Hindlimb muscle (tissue), 1 donor: ENCODE data around the gene PSMC1. TPM values are rescaled to one million over a fixed set of nuclear protein-coding genes. Genes with fewer than 3 reads are reported as not detected.
A peak's percentile ranks its signal among the peaks of the same experiment; 100 is the strongest.
"Not testable (repeated sequence)": the region's sequence is repeated elsewhere in the genome, so short reads cannot be mapped to it uniquely, and the experiment has no call there.

Experiments used
- DNase-seq: peaks from one replicate; pipeline ENCODE4 v3.0.0-alpha.2; 2013
- polyA plus RNA-seq: library from polyadenylated mRNA; unstranded; fragments of 120-200 nt; gene quantifications from one replicate; pipeline ENCODE4 v1.2.1, GENCODE V29; 2013; ENCODE audit not compliant: insufficient read length

Gene PSMC1
- polyA plus RNA-seq = 97.9 TPM

DNA sequence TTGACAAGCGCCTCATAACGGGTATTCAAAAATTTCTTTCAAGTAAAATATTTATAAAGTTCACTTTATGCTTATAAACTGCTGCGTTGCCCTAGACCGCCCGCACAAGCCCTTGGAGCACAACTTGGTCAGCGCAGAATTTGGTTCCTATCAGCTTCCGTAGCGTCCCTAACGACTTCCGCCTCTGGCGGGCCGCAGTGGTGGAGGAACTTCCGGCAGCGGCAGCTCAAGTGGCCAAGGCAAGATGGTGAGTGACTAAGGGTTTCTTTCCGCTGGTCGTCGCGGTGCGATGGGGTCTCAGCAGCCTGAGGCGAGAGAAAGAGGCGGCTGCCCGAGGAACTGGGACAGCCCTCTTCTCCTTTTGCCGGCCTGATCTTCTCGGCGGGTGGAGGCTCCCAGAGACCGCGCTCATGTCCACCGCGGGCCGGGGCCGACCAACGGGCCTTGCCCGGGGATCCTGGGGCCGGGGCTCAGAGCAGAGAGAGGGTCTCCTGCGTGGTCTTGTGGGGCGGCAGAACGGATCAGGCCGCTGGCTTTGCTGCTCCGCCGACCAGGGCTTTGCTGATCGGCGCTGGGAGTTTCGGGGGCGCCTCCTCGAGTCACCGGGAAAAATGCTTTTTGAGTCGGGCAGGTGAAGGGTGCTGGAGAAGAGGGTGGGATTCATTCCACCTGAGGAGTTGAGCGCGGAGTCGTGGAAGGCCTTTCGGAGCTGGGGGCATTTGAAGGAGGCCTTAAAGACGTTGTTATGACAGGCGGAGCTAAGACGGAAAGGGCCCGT, at the start of gene PSMC1:
Gene PSMC1 (plus strand): TSS at position 200 of the 778 bp plus-strand sequence. CDS start 45 bp downstream, at position 245.
- DNase-seq = peak; percentile 93

DNA sequence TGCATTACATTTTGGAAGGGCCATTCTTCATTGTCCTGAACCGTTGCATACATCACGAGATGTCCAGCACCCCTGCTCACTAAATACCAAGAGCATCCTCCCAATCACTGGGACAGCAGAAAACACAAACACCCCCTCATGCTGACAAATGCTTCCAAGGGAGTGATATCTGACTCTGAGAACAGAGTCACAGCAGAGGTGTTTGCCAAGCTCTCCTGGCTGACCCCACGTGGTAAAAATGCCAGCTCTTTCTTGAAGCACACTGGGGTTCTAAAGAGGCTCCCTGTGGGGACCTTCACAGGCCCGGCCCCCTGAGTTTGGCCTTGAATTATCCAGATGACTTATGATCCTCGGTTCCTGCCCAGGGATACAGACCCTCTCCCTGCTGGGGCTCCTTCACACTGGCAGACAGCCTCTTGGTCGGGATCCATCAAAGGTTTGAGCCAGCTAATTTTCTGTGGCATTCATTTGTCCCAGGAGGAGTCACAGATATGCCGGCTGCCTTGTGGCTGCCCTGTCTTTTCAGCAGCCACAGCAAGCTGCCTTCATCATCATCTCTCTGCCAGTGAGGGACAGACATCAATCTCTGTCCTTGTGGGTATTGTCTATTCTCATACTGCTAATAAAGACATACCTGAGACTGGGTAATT, 43.1 kb upstream of the PSMC1 start:
- no peak for DNase-seq

DNA sequence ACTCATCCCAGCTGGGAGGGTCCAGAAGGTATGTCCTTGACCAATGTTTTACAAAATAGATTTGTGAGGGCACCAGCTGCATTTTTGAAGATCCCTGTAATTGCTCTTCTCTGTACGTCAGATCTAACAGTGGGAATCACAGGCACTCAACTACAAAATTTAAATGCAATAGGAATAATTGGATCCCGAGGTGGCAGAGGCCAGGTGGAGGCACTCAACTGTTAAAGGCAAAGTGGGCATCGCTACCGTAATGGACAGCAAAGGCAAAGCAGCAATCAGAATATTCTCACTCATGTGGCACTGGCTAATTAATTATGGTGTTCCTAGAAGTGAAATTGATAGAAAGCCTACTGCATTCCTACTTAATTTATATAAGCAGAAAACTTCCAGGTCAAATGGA, 27.9 kb upstream of the PSMC1 start:
- no peak for DNase-seq

DNA sequence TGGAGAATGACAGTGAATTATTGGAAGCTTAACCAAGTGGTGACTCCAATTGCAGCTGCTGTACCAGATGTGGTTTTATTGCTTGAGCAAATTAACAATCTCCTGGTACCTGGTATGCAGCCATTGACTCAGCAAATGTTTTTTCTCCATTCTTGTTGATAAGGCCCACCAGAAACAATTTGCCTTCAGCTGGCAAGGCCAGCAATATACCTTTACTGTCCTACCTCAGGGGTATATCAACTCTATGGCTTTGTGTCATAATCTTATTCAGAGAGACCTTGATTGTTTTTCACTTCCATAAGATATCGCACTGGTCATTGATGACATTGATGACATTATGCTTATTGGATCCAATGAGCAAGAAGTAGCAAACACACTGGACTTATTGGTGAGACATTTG, 26.4 kb upstream of the PSMC1 start:
- not testable (repeated sequence) for DNase-seq

DNA sequence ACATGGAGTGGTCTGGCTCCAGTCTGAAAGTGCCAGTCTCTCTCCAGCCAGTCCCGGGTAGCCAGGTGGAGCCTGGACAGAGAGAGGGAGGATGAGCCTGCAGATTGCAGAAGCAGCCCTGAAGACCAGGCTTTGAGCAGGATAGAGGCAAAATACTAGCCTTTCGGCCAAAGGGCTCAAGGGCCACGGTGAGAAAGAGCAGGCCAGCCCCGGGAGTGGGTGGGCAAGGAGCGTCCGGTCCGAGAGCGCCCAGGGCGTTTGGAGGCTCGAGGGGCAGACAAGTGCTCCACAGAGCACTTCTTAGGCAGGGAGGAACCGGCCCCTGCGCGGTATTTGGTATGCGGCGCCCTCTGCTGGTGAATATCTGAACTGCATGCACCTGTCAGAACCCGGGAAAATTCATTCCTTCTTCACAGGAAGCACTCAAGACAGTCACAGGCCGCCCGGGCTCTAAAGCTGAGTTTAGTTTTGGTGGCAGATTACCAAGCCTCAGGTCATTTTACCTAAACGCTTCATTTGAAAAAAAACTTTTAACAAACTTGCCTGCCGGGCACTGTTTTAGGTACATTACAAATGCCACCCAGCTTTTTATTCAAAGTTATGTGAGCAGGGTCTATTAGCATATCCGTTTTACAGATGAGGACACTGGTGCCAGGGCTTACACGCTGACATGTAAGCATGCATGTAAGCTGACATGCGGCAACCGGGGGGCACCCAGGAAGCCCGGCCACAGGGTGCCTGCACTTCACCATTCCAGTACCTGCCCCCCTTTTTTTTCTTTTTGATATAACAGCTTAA, 21.0 kb upstream of the PSMC1 start:
- DNase-seq = peak; percentile 18

DNA sequence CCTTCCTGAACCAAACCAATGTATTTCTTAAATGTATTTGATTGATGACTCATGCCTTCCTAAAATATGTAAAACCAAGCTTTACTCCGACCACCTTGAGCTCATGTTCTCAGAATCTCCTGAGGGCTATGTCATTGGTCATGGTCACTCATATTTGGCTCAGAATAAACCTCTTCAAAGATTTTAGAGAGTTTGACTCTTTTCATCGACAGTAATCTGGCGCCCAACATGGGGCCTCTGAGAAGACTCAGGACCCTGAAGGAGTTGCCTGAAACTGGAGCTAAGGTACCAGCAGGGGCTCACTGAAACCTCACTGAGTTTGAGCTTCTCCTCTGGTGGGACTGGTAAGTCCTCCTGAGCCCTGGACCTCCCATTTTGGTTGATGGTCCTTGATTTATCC, 17.2 kb upstream of the PSMC1 start:
- no peak for DNase-seq

DNA sequence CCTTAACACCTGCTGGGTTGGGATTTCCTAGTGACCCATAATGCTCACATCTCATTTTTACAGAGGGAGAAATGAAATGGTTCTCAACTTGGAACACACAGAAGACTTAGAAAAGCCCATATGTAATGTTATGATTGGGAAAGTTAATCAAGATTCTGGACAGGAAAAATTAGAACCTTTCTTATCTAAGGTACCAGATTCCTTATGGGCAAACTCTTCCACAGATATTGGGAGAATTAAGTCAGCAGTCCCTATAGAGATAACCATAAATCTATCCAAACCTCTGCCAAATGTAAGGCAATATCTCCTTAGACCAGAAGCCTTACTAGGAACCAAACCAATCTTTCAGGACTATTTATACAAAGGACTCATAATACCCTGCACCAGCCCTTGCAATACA, 13.9 kb upstream of the PSMC1 start:
- no peak for DNase-seq

DNA sequence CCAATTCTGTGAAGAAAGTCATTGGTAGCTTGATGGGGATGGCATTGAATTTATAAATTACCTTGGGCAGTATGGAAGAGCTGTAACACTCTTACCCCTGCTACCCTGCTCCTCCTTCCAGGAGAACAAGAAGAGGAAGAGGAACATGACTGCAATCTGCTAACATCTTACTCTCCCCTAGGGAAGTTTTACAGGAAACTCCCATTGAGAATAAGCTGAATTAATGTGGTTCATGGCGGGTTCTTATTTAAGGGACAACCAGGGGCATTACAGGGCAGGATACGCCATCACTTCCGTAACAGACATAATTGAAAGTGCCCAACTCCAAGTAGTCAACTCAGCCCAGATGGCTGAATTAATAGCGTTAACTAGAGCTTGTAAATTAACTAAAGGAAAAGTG, 9.4 kb upstream of the PSMC1 start:
- DNase-seq = no peak

DNA sequence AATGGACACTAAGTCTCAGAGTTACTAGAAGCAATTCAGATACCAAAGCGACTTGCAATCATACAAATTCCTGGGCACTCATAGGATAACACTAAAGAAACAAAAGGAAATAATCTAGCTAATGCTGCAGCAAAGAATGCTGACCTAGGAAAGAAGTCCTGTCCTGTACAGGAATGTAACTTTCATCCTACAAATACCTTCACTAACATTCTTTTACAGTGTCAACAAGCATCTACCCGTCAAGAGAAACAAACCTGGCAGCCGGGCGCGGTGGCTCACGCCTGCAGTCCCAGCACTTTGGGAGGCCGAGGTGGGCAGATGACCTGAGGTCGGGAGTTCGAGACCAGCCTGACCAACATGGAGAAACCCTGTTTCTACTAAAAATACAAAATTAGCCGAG, 8.9 kb upstream of the PSMC1 start:
- not testable (repeated sequence) for DNase-seq

DNA sequence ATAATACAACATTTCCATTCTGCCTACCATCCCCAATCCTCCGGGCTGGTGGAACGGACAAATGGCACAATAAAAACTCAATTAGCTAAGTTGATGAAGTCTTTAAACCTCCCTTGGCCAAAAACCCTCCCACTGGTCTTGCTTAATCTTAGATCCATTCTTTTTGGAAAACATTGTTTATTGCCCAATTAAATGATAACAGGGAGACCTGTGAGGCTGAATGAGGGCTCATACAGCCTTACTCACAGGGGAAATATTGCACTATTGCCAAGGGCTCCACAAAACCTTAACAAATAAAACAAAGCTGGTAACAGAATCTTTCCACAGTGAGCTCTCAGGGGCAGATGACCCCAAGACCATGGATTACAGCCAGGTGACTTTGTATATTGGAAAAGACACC, 7.8 kb upstream of the PSMC1 start:
- DNase-seq = no peak

DNA sequence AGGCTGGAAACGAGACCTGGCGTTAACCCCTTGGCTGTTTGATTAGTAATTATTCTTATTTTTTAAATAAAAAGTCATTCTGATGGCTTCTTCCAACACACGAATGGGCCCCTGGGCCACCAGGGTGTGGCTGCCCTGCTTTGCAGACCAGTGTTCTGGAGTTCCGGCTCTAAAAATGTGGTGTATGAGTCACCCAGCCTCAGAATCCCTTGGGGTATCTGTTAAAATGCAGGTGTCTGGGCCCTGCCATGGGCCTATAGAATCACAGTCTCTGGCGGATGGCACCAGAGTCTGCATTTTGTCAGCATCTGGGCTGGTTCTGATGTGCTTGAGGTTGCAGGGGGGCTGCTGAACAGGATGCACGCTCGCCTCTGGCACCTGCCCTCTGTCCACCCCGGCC, 2.5 kb upstream of the PSMC1 start:
- no peak for DNase-seq

DNA sequence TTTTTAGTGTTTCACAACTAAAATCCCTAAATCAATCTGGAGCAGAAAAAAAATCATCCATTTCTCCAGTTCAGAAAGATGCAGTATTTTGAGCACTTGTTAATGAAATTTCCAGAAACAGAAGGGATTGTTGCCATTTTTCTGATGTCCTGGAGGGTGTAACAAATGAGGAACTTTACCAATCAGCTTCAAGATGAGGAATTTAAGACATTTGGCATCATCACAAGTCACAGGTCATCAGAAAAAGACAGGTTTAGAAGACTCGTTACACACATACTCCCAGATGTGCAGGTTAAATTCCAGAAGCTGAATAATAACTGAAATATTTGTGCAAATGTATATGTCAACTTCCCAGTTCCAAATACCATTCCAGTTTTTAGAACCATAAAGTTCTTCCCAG, 482 bp upstream of the PSMC1 start:
- no peak for DNase-seq

DNA sequence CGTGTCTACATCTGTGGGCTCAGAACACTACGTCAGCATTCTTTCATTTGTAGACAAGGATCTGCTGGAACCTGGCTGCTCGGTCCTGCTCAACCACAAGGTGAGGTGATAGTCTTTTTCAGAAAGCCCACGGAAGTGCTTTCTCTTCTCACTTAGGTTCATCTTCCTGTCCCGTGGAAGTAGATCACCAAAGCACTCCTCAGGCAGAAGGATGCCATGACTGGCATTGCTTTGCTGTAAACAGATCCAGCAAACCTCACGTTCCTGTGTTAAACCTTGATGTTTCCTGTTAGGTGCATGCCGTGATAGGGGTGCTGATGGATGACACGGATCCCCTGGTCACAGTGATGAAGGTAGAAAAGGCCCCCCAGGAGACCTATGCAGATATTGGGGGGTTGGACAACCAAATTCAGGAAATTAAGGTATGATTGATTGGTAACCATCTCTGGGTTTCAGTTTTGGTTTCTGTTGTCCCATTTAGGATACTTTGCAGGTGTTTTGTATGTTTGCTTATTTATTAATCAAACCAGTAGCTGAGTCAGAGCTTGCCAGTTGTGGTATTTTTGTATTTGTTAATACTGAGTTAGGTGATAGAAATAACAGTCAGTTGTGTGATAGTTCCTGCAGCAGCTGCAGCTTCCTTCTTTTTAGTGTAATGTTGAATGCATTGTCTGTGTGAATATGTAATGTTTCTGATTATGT, 7.5 kb downstream of the PSMC1 start:
- no peak for DNase-seq

DNA sequence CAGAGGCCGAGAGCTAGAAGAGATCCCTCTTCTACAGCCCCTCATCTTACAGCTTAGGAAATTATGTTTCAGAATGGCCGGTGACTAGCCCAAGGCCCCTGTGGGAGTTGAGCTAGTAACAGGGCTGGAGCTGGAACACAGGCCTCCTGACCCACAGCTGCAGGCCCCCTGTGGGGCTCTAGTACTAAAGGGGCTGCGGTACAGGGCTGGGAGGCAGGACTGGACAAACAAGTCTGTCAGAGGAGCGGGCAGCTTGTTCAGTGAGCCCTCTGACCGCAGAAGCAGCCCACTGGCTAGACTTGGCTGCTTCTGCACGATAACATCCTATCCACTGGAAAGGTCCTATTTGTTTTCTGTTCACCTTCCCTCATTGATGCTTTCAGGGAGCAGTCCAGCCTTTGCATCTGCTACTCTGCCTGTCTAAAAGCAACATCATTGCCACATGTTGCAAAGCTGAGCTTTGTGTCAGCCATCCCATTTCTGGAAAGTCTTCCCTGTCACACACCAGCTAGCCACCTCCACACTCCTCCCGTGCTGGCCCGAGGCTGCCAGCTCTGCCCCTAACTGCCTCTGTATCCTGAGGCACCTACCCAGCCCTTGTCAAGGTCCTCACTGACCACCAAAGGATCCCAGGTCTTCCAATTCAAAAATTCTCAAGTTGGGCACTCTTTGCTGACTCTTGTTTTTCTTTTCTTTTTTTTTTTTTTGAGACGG, 10.2 kb downstream of the PSMC1 start:
- no peak for DNase-seq

DNA sequence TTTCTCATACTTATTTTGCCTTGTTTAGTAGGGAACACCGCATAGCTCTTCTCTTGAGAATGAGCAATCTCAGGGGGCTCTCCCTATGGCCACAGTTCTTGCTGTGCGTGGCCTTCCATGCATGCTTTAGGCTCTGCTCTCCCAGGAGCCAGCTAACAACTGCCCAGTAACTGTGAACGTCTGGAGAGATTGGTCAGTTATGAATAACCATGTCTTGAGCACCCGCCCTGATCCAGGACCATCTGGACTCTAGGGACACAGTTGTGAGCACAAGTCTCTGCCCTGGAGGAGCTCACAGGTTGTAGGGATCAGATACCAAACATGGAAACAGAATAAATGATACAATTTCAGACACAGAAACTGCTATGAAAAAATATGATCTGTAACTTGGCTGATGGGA, 12.1 kb downstream of the PSMC1 start:
- no peak for DNase-seq

DNA sequence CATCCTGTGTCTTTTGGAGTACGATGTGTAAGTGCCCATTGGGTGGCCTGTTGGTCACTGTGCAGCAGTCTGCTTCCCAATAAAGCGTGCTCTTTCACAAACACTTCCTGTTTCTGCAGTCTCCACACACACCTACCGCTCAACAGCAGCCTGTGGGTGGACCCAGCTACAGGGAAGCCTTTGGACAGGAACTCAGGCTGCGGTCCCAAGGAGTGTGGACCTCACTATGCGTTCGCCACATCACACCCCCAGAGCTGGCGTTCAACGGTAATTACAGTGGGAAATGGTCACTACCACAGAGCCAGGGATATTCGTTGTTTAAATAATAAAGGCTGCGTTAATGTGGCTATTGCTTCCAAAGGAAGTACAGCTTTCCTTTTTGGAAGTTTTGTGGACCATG, 16.2 kb downstream of the PSMC1 start:
- no peak for DNase-seq

DNA sequence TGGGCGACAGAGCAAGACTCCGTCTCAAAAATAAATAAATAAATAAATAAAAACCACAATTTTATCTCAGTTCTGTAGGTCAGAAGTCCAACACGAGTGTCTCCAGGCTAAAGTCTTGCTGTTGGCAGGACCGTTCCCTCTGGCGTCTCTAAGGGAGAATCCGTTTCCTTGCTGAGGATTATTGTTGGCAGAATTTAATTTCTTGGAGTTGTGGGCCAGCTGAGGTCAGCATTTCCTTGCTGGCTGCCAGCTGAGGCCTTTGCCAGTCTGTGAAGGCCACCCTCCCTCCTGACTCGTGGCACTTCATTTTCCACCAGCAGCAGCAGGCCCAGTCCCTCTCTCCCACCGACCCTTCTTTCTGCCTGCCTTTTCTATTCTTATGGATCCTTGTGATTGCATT, 17.2 kb downstream of the PSMC1 start:
- peak; percentile 51 for DNase-seq

DNA sequence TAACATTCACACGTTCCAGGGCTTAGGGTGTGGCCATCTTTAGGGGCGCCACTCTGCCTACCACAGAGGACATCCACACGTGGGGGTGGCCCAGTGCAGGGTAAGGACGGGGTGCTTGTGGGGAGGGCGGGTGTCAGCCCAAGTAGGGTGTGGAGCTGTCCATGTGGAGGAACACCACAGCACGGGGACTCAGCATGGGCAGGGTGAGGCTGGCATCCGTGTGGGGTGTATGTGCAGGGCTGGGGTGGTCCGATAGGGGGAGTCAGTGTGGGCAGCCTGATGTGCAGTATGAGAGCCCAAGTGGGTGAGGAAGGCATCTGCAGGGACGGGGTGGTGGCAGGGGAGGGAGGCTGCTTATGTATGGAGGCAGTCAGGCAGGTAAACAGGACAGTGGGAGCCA, 17.7 kb downstream of the PSMC1 start:
- DNase-seq = no peak

DNA sequence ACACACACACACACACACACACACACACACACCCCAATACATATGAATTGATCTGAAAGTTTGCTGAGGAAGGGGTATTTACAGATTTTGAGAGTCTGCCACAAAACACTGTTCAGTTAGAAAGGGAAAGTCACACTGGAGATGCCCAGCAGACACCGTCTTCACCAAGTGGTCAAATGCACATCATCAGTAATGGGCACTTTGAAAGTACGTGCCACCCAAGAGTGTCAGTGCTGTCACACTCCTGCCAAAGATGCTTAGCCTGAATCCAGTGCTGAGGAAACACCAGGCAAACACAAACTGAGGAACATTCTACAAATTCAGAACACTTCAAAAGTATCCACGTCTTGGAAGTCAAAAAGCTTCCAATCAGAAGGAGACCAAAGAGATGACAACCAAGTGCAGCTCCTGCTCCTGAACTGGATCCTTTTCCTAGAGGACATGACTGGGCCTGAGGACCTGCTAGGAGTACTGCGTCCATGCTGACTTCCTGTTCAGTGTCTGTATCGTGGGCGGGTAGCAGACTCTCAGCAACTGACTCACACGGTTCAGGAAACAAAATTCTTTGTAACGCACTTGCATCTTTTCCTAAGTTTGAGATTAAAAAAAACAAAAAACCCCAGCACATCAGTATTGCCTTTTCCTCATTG, 18.6 kb downstream of the PSMC1 start:
- no peak for DNase-seq

DNA sequence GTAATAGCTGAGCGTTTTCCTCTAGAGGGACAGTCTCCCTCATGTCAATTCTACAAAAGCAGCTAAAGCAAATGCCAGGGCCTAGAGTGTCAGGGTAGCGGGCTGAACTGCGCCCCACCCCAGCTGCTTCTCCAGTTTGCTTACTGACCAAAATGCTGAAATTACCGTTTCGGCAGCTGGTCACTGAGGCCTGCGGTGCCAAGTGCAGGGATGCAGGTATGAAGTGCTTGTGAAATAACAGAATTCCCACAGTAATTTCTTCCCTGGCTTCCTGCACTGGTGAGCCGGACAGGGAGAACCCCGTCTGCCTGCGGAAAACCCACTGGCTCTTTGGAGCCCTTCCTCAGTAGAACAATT, 19.1 kb downstream of the PSMC1 start:
- no peak for DNase-seq

DNA sequence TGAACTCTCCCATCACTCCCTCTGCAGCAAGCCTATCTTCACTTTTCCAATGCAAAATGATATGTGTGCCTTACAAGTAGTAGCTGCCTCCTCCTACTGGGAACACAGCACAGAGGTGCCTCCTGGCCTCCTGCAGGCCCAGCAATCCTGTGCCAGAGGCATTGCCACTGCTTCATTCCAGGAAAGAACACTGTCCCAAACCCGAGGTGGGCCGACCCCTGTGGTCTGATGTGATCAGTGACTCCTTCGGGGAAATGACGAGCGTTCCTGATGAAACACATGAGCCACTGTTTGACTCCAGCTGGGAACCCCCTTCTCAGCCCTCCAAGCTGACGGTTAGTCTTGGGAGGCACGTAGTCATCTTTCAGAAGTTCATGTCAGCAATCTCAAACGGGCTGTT, 19.5 kb downstream of the PSMC1 start:
- no peak for DNase-seq
